ENCODE data around the gene PNRC1.

The PNRC1 gene

GRCh38 chr6:89067796-89068195 is 12.8 kb upstream of the PNRC1 start:
- CTCF ChIA-PET, result interaction anchor here (0.8 to 1.4 kb wide), 2 partner anchors 15 to 17 kb away, joined by 3 read pairs; no protein-coding TSS in a partner anchor
- no peak for DNase-seq (ENCODE audit: extremely low spot score)
- no peak for TF ChIP-seq CTCF (IDR thresholded peaks at IDR 0.05; ENCODE audit: control extremely low read depth, extremely low read depth, low read depth, missing control alignments)
- POLR2A ChIA-PET, result interaction anchor here (0.9 kb wide), 1 partner anchor 13 kb away, joined by 3 read pairs; the partner anchor contains the start of gene PNRC1

DNA sequence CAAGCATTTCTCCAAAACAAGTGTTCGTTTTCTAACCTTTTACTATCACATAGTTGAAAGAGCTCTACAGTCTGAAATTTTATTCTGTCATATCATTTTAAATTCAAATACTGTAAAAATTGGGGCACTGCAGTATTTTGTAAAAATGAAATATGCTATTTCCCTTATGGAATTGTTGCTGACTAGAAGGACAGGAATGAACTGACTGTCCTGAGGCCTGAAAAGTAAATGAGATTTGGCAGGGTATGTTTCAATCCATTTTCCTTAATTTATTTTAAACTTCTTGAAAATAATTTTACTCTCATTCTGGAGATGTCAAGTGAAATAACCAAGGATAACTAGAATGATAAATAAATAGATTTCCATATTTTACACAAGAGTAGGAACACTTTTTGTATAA is 11.9 kb upstream of the PNRC1 start:
- DNase-seq (ENCODE audit: extremely low spot score), result no peak
- ChIA-PET CTCF (no interaction called here), POLR2A (no interaction called here)
- no peak for TF ChIP-seq CTCF (IDR thresholded peaks at IDR 0.05; ENCODE audit: control extremely low read depth, extremely low read depth, low read depth, missing control alignments)

DNA sequence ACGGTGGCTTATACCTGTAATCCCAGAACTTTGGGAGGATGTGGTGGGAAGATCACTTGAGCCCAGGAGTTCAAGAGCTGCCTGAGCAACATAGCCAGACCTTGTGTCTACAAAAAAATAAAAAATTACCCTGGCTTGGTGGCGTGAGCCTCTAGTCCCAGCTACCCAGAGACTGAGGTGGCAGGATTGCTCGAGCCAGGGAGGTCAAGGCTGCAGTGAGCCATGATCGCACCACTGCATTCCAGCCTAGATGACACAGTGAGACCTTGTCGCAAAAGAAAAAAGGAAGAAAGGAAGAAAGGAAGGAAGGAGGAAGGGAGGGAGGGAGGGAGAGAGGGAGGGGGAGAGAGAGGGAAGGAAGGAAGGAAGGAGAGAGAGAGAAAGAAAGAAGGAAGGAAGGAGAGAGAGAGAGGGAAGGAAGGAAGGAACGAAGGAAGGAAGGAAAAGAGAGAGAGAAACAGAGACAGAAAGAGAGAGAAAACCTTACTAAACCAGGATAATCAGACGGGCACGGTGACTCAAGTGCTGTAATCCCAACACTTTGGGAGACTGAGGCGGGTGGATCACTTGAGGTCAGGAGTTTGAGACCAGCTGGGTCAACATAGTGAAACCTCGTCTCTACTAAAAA is 10.9 kb upstream of the PNRC1 start:
- CTCF ChIA-PET, result no interaction called here
- no peak for DNase-seq (ENCODE audit: extremely low spot score)
- TF ChIP-seq CTCF (IDR thresholded peaks at IDR 0.05; ENCODE audit: control extremely low read depth, extremely low read depth, low read depth, missing control alignments), result no peak
- POLR2A ChIA-PET, result no interaction called here

DNA sequence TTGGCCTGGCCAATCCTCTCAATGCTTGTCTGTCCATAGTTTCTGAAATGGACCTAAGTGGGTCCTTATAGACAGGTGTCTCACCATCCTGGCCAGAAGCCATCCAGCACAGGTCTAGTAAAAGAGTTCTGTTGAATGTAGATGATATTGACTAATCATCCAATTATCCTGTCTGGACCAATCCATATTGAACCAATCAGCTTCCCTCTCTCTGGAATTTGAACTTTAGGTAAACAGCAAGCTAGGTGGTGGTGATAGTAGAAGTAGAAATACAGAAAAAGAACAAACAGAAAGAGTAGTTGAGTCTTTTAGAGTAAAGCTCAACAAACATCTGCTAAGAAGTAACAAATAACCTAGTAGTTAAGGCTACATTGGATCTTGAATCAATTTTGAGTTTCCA is 9.5 kb upstream of the PNRC1 start:
- ChIA-PET POLR2A (interaction anchor here (1.1 kb wide), 1 partner anchor 10 kb away, joined by 5 read pairs; the partner anchor contains the start of gene PNRC1), CTCF (interaction anchor here (3.2 kb wide), 1 partner anchor 88 kb away, joined by 12 read pairs; no protein-coding TSS in a partner anchor)
- TF ChIP-seq CTCF (IDR thresholded peaks at IDR 0.05; ENCODE audit: control extremely low read depth, extremely low read depth, low read depth, missing control alignments), result no peak

DNA sequence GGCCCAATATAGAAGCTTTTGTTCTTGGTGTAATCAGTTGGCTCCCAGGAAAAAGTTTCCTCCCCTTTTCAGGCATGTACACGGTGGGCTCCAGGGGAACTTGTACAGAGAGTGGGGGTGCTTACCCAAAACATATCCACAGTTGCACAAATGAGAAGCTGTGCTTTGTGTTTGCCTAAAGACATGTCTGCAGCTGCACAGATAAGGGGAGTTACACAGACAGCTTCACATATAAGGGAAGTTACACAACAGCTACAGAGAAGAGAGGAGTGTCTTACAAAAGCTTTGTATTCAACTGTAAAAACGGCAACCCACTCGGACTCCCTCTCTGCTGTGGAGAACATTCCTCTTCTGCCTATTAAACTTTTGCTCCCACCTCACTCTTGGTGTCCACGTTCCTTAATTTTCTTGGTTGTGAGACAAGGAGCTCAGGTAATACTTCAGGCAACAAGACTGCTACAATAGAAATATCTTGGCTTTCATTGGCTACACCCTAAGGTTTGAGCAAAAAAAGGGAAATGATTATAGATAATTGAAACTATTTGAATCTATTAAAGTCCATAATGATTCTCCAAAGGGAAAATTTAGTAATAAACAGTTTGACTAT is 7.4 kb upstream of the PNRC1 start:
- CTCF ChIA-PET, result interaction anchor here (0.9 to 3.2 kb wide), 6 partner anchors 9 to 299 kb away, joined by 3 to 12 read pairs (median 4); no protein-coding TSS in a partner anchor
- DNase-seq (ENCODE audit: extremely low spot score), result no peak
- no peak for TF ChIP-seq CTCF (IDR thresholded peaks at IDR 0.05; ENCODE audit: control extremely low read depth, extremely low read depth, low read depth, missing control alignments)
- POLR2A ChIA-PET, result no interaction called here

More for the DNA sequence above, 9.5 kb upstream of the PNRC1 start:
- DNase-seq (ENCODE audit: extremely low spot score), result no peak

DNA sequence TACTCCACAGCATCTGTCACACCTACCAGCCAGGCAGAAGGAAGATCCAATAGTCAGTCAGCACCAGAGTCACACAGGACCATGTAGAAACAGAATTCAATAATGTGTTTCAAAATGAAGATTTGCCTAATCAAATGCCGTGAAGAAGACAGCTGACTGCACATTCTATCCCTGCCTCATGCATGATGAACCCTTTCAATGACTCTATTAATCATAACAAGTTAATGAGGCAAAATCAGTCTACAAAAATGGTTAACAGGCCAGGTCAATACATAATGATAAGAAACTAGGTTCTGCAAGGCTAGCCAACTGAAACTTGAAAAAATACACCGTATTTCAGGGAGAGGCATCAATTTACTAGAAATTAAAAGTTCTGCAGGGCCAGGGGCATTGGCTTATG is 6.7 kb upstream of the PNRC1 start:
- CTCF ChIA-PET, result interaction anchor here (1.3 to 3.2 kb wide), 2 partner anchors 23 to 91 kb away, joined by 3 to 12 read pairs; no protein-coding TSS in a partner anchor
- POLR2A ChIA-PET, result no interaction called here
- TF ChIP-seq CTCF (IDR thresholded peaks at IDR 0.05; ENCODE audit: control extremely low read depth, extremely low read depth, low read depth, missing control alignments), result no peak
- no peak for DNase-seq (ENCODE audit: extremely low spot score)
